Coronary artery (tissue), 2 donors: ENCODE data around the gene RBM28.

Experiments
- DNase-seq: peaks from one replicate; pipeline ENCODE4 v3.0.0-alpha.2; 2017; ENCODE audit warnings: low spot score
- H3K27ac ChIP-seq, 2 donors: fragments of 200-600 bp; sonication (generic); one replicate each; pipeline ENCODE4 v1.5.1; 2016 to 2019
- H3K4me3 ChIP-seq: fragments of 200-600 bp; sonication (generic); 2 replicates; pipeline ENCODE4 v1.5.1; 2016; ENCODE audit warnings: mild to moderate bottlenecking, moderate library complexity
- CTCF ChIP-seq: fragments of 200-600 bp; sonication (generic); IDR thresholded peaks from one replicate; pipeline ENCODE4 v1.5.1; 2019; ENCODE audit warnings: antibody characterized with exemption

Gene RBM28

GRCh38 chr7:128343554-128344430 is at the start of gene RBM28:
TSS of gene RBM28 (minus strand) at chr7:128343908. CDS start at chr7:128343793, 115 bp downstream.
- Histone ChIP-seq H3K27ac (peak within 1 kb of the TSS; percentile 46 to 85), H3K4me3 (peak within 1 kb of the TSS; percentile 88)
- peak; percentile 91 for DNase-seq
- TF ChIP-seq CTCF, result no peak

- no peak for TF ChIP-seq CTCF
- no peak overlapping the region for H3K27ac ChIP-seq
- no peak overlapping the region for H3K4me3 ChIP-seq
- no peak for DNase-seq
Observed at GRCh38 chr7:128392446-128393327, 49.0 kb upstream of the RBM28 start.

GRCh38 chr7:128391805-128392204 is 48.1 kb upstream of the RBM28 start:
- Histone ChIP-seq H3K4me3 (no peak overlapping the region), H3K27ac (no peak overlapping the region)
- DNase-seq, result no peak
- no peak for TF ChIP-seq CTCF

- Histone ChIP-seq H3K4me3 (no peak overlapping the region), H3K27ac (no peak overlapping the region)
- no peak for DNase-seq
- no peak for TF ChIP-seq CTCF
Observed at GRCh38 chr7:128390871-128391565, 47.3 kb upstream of the RBM28 start.

GRCh38 chr7:128389618-128390329 is 46.1 kb upstream of the RBM28 start:
- no peak for DNase-seq
- no peak for TF ChIP-seq CTCF
- H3K27ac ChIP-seq, result no peak overlapping the region
- H3K4me3 ChIP-seq, result no peak overlapping the region

GRCh38 chr7:128389085-128389617 is 45.4 kb upstream of the RBM28 start:
- H3K27ac ChIP-seq, result no peak overlapping the region
- no peak for TF ChIP-seq CTCF
- no peak overlapping the region for H3K4me3 ChIP-seq
- no peak for DNase-seq
